Kidney (tissue), 14 donors: ENCODE measurements around the gene VWF. TPM values are rescaled to one million over a fixed set of nuclear protein-coding genes. Genes with fewer than 3 reads are reported as not detected.

ENCODE experiments used
- DNase-seq, 5 donors: peaks; one replicate each; pipeline ENCODE4 v3.0.0-alpha.2; 2013 to 2020
- FAIRE-seq: peaks from 2 replicates; lab custom pipeline; 2012; peaks lifted over from hg19 to GRCh38; lab: Jason Lieb, UNC
- H3K27ac ChIP-seq, 2 donors: one replicate each; pipeline ENCODE4 v1.7.0; 2013; ENCODE audit warnings: low read depth in 2 of 2, low read length in 2 of 2, inconsistent platforms in 1 of 2
- H3K27me3 ChIP-seq: one replicate; pipeline ENCODE4 v1.7.1; 2013; ENCODE audit warnings: low read length, inconsistent platforms; ENCODE audit not compliant: control insufficient read depth, insufficient read depth
- H3K36me3 ChIP-seq, 3 donors: one replicate each; pipeline versions ENCODE4 v1.7.0 to v1.7.1; 2013; ENCODE audit warnings: low read length in 3 of 3, control low read depth in 1 of 3, inconsistent platforms in 1 of 3; ENCODE audit not compliant: insufficient read depth in 3 of 3, control insufficient read depth in 2 of 3
- H3K4me1 ChIP-seq, 3 donors: one replicate each; pipeline versions ENCODE4 v1.7.0 to v1.7.1; 2013; ENCODE audit warnings: low read length in 3 of 3, inconsistent platforms in 1 of 3, low read depth in 1 of 3; ENCODE audit not compliant: control insufficient read depth in 2 of 3, insufficient read depth in 2 of 3
- H3K4me3 ChIP-seq, 3 donors: one replicate each; pipeline versions ENCODE4 v1.7.0 to v1.8.1; 2013; ENCODE audit warnings: low read length in 3 of 3, control low read depth in 1 of 3, inconsistent platforms in 1 of 3
- H3K9ac ChIP-seq, 3 donors: one replicate each; pipeline versions ENCODE4 v1.7.0 to v1.7.1; 2013; ENCODE audit warnings: low read length in 3 of 3, control low read depth in 1 of 3, inconsistent platforms in 1 of 3
- H3K9me3 ChIP-seq, 3 donors: one replicate each; pipeline versions ENCODE4 v1.7.0 to v1.7.1; 2013; ENCODE audit warnings: low read length in 3 of 3, control low read depth in 1 of 3, inconsistent platforms in 1 of 3; ENCODE audit not compliant: control insufficient read depth in 2 of 3, insufficient read depth in 1 of 3
- intact Hi-C: fragments of 100-400 bp; cut with DNase I; formaldehyde crosslinking; loops from one replicate; pipeline ENCODE4 v1.11.1; 2022
- polyA plus RNA-seq: library from polyadenylated mRNA; stranded (reverse); fragments of 350-450 nt; fragmentation: Illumina TruSeq; extraction: RNeasy Lipid Tissue Mini Kit (QIAGEN cat#74804); gene quantifications from one replicate; pipeline ENCODE4 v1.2.3, GENCODE V29; 2014; ENCODE audit warnings: low read depth, low replicate concordance; ENCODE audit not compliant: insufficient read depth
- total RNA-seq: library from RNA; stranded (reverse); fragmentation: NEBNext Ultra II Directional; extraction: Animal tissue kit (Norgen Biotek cat#: 25700); gene quantifications from one replicate; pipeline ENCODE4 v1.2.1, GENCODE V29; 2021
- TF ChIP-seq, protein P1 (sequence below): IDR thresholded peaks from 3 replicates; pipeline ENCODE4 v1.5.1; 2012; ENCODE audit warnings: mild to moderate bottlenecking, moderate library complexity, borderline replicate concordance; ENCODE audit not compliant: insufficient read depth; ENCODE audit errors: extremely low read depth
- donor health status: control.
- donor health status: control.
- donor health status: control.
- donor health status: control.
- donor health status: control.
- donor health status: DM: yes; HTN: yes; CAD: no.
- donor health status: Normal renal cell carcinoma (clear cell type).

Gene VWF
- total and polyA plus RNA-seq, 2 donors from 2014 or later, result 9.6 to 183 TPM

DNA sequence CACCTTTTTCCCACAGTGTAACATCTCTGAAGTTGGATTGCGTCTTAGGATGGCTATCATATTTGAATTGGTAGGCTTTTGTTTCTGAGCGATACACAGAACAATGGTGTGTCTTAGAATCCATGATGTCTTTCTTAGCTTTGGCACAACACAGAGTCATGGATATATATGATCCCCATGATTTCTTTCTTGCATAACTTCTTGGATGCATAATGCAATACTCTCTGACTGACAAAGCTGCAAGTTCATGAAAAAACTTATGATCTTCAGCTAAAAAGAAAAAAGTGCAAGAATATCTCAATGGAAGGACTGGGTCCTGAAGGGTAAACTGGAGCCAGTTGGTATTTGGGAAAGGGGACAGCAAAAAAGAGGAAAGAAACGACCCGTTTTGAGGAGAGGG lies 48.1 kb downstream of the VWF start:
- Histone ChIP-seq H3K9ac (no peak overlapping the region), H3K4me1 (peaks cover 6 to 19% (median 11%) of the 10 kb centered on the region in 3 donors), H3K4me3 (no peak overlapping the region), H3K36me3 (no peaks in the 10 kb centered on the region), H3K27ac (peak overlapping the region in 1 of 2 donors; percentile 33), H3K27me3 (no peaks in the 10 kb centered on the region), H3K9me3 (no peaks in the 10 kb centered on the region)
- intact Hi-C loops, result no loop called here
- FAIRE-seq (no peak), DNase-seq (no peak)
- TF ChIP-seq, protein P1, sequence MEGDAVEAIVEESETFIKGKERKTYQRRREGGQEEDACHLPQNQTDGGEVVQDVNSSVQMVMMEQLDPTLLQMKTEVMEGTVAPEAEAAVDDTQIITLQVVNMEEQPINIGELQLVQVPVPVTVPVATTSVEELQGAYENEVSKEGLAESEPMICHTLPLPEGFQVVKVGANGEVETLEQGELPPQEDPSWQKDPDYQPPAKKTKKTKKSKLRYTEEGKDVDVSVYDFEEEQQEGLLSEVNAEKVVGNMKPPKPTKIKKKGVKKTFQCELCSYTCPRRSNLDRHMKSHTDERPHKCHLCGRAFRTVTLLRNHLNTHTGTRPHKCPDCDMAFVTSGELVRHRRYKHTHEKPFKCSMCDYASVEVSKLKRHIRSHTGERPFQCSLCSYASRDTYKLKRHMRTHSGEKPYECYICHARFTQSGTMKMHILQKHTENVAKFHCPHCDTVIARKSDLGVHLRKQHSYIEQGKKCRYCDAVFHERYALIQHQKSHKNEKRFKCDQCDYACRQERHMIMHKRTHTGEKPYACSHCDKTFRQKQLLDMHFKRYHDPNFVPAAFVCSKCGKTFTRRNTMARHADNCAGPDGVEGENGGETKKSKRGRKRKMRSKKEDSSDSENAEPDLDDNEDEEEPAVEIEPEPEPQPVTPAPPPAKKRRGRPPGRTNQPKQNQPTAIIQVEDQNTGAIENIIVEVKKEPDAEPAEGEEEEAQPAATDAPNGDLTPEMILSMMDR, result no peak

DNA sequence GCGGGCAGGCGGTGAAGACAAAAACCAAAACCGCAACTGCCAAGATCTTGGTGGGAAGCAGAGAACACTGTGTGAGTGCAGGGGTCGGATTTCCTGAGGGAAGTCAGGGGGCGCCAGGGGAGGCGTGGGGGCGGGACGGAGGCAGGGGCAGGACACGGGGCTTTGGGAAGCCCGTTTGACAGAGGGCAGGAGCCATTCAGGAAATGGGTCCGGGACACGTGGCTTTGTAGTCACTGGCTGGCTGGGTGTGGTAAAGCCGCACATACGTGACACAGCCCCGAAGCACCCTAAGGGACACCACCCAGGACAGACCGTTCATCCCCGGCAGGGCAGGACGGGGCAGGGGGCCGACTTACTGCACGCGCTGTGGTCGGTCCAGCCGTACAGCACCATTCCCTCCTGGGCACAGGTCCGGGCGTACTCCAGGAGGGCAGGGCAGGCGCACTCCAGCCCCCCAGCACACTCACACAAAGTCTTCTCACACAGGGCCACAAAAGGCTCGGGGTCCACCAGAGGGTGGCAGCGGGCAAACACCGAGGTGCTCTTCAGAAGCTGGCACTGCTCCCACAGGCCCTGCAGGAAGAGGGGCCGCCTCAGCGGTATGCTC lies 49.4 kb downstream of the VWF start:
- FAIRE-seq (no peak), DNase-seq (peak in 4 of 5 donors; percentile 69 to 80 (median 78))
- TF ChIP-seq, protein P1, result no peak
- Histone ChIP-seq H3K36me3 (no peaks in the 10 kb centered on the region), H3K4me1 (peaks cover 6 to 22% (median 11%) of the 10 kb centered on the region in 3 donors), H3K27ac (peak overlapping the region; percentile 71 to 81), H3K4me3 (no peak overlapping the region), H3K9me3 (no peaks in the 10 kb centered on the region), H3K27me3 (no peaks in the 10 kb centered on the region), H3K9ac (peak overlapping the region in 1 of 3 donors; percentile 13)
- intact Hi-C loops, result no loop called here

DNA sequence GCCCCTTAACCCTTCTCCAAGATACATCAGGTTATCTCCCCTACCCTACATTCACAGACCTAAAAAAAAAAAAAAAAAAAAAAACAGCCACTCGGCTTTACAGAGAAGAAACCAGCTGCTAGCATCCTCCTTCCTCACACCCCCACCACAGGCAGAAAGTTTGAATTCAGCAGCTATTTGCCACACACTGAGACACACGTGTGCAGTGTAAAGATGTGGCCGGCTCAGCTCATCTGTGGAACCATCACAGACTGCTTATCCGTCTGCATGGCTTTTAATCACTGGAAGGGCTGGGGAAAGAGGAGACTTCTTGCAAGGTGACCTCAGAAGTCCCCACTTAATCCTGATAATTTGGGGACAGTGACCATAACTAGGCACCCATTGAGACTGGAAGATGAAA lies 50.0 kb downstream of the VWF start:
- peak overlapping the region in 1 of 3 donors; percentile 18 for H3K4me3 ChIP-seq
- H3K27me3 ChIP-seq, result no peaks in the 10 kb centered on the region
- DNase-seq, result peak in 2 of 5 donors; percentile 45 to 50
- peak overlapping the region in 2 of 3 donors; percentile 13 to 37 for H3K9ac ChIP-seq
- H3K27ac ChIP-seq, result peak overlapping the region; percentile 70 to 81
- TF ChIP-seq, protein P1, result no peak
- no peak for FAIRE-seq
- H3K4me1 ChIP-seq, result peaks cover 6 to 22% (median 11%) of the 10 kb centered on the region in 3 donors
- H3K9me3 ChIP-seq, result no peaks in the 10 kb centered on the region
- H3K36me3 ChIP-seq, result no peaks in the 10 kb centered on the region
- intact Hi-C loops, result no loop called here
